COLO829 (cell line): Measurements from ENCODE around the gene ACTN3.
"Not testable (repeated sequence)": the region's sequence is repeated elsewhere in the genome, so short reads cannot be mapped to it uniquely, and the experiment has no call there.

Source experiments
- DNase-seq: peaks from one replicate; pipeline ENCODE4 v3.0.0; 2012; ENCODE audit warnings: low spot score

The ACTN3 gene

DNA sequence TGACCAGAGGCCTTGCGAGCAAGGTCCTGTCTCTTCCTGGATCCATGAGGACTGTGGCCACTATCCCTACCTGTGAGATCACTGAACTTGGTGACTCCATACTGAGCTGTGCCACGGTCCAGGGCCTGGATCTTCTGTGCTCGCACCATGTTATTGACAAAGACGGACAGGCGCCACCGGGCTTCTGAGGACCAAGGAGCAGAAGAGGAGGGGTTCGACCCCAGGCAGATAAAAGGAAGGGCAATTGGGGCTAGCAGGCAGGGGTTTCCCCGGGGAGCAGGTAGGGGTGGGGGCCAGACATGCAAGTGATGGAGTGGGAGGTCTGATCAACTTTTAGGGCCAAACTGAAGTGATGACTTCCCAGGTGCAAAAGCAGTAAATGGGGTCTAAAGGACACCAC lies 19.5 kb downstream of the ACTN3 start:
- no peak for DNase-seq

DNA sequence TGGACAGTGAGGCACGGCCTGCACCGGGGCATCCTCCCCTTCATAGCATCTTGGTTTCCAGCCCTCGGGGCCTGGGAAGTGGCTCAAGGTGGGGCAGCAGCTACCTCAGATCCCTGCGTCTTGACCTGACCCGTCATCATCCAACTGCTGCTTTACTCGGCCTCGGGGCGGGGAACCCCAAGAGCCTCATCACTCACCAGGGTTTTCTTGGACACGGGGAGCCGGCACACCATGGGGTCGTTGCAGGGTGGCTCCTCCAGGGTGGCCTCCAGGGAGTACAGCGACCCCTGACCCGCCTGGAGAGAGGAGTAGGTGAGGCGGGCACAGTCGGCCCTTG lies 21.1 kb downstream of the ACTN3 start:
- DNase-seq = no peak

DNA sequence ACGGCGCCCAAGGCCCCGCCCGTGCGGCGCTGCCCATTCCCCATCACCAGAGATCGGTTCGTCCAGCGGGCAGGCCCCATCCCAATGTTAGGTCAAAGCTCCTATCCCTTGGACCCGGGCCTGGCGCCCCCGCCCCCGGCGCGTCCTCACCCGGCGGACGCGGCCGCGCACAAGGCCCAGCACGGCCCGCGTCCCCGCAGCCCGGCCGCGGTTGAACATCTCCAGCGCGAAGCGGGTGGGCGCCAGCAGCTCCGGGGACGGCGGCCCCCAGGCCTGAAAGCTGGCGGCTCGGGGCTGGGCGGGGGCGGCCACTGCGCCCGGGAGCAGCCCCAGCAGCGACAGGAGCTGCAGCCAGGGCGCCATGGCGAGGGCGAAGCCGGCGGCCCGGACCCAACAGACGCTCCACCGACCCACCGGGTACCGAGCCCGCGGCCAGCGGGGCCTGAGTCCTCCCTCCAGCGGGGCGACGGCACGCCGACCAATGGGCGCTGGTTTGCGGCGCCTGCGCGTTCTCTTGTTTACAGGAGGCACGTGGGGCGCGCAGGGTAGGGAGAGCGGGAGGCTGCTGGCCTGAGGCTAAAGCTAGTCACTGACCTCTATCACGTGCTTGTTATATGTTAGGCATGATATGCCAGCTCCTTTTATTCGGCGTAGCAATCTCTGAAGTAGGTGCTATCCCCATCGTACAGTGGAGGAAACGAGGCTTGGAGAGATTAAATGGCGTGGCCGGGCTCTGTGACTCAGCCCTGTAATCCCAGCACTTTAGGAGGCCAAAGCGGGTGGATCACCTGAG lies 21.6 kb downstream of the ACTN3 start, which contains the start of gene CTSF:
TSS of gene CTSF (minus strand) at position 483 of the 793 bp plus-strand sequence. CDS start at position 363, 120 bp downstream.
- DNase-seq = peak; percentile 92

DNA sequence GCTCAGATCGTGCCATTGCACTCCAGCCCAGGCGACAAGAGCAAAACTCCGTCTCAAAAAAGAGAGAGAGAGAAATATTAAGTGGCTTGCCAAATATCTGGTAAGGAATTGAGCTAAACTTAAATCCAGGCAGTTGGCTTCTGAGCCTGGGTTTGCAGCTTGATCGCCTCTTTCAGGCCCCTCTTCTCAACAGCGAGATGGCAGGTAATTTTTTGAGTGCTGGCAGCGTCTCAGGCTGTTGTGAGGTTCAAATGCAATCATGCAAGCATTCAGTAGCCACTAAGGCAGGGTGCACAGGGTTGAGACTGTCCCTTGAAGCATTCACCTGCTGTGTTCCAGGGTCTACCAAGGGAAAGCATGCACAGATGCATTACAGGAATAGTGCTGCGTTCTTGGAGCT lies 22.4 kb downstream of the ACTN3 start:
- no peak for DNase-seq

DNA sequence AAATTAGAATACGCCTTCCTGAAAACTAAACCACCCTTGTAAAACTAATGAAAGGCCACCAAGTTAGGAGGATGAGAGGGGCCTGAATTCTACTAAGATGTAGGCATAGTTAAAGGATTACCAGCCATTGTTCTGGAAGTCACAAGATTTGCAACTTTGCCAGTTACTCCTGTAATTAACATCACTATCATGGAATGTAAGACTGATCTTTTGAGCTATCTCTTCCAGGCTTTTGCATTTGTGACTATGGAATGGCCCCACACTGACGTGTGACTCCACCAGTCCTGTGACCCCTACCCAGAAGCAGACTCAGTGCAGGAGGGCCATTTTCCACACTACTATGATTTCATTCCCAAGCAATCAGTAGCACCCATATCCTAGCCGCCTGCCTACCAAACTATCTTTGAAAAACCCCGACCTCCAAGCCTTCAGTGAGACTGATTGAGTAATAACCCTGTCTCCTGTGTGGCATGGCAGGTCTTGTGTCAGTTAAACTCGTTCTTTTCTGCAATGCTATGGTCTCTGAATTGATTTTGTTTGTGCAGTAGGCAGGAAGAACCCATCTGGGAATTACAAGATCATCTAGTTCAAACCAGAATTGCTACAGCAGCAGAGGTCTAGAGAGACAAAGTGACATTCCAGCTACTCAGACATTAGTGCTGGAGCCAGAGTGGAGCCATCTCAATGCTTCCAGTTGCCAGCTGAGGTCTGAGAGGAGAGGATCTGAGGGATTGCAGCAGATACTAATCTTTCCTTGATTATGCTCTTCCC lies 23.6 kb downstream of the ACTN3 start:
- no peak for DNase-seq

DNA sequence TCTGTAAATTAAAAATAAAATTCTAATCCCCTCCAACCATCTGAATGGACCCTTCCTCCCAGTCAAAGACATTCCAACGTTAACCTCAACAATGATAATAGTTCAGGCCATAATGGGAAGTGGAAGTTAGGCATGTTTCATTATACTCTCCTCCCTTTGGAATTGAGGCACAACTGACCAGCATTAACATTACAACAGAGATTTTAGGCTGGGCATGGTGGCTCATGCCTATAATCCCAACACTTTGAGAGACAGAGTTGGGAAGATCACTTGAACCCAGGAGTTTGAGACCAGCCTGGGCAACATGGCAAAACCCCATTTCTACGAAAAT lies 24.1 kb downstream of the ACTN3 start:
- DNase-seq = no peak

DNA sequence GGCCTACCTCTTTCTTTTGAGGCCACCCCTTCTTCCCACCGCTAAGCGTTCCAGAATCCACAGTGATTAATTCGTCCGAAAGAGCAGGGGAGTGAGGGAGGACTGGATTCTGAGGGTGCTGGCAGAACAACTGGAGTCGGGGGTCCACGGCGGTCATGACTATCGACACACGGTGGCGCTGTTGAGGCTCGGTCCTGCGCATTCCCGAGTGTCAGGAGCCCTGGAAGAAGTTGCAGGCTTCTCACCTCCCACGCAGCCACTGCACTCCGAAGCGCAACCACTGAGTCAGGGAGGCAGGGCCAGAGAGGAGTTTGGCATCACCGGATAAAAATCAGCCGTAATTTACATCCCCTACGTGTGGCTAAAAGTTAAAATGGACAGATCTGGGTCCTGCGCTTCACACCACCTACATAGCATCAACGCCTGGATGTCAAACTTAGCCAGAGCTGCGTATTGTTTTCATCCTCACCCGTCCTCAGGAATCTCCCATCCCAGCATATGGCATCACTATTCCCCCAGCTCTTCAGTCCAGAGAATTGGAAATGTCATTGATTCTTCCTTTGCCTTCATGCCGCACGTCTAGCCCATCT lies 32.4 kb downstream of the ACTN3 start:
- peak; percentile 77 for DNase-seq

DNA sequence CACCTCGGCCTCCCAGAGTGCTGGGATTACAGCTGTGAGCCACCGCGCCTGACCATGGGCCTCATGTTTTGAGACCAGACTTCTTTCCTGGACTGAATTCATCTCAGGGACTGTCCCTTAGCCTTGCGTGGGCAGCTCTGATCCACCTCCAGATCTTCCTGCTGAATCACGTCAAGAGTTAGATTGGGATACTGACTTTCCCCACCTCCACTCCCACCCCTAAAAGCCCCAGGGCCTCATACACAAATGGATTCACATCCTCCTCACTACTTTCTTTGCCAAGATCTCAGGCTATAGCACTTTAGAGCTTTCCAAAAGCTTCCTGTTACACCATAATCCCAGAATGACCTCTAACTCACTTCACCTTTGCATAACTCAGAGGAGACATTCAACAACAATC lies 34.1 kb downstream of the ACTN3 start:
- DNase-seq = no peak

DNA sequence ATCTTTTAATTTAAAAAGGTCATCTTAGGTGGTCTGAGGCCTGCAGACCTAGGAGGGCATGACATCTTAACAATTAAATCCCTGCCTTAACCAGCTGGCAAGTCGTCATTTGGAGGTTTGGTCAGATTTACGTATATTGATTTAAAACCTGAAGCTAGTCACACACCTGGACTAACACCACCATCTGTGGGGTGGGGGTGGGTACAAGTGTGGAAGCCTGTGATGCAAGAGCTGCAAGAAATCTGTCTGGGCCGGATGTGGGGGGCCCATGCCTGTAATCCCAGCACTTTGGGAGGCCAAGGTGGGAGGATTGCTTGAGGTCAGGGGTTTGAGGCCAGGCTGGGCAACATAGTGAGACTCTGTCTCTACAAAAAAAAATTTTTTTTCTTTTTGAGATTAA lies 34.6 kb downstream of the ACTN3 start:
- DNase-seq = no peak

DNA sequence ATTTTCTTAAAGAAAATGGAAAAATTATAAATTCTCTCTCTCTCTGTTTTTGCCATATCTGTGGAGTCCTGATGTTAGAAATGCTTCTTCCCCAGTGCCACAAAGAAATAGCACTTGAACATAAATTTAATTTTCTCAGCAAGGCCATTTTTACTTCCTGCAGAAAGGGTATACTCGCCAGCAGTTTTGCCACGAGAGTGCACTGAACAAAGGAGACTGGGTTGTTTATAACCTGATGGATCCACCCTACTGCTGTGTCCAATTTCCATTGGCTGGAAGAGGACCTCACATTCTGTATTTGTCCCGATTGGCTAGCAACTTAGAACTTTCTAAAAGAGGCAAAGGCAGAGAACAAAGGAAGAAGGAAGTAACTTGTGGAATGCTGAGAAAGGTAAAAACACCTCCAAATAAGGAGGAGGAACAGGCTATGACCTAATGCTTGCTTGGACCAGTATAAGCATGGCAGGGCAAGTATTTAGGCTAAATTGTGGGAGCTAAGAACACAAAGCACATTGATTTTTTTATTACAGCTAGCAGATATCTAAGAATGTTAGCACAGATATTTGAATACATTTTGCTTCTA lies 36.0 kb downstream of the ACTN3 start:
- not testable (repeated sequence) for DNase-seq

DNA sequence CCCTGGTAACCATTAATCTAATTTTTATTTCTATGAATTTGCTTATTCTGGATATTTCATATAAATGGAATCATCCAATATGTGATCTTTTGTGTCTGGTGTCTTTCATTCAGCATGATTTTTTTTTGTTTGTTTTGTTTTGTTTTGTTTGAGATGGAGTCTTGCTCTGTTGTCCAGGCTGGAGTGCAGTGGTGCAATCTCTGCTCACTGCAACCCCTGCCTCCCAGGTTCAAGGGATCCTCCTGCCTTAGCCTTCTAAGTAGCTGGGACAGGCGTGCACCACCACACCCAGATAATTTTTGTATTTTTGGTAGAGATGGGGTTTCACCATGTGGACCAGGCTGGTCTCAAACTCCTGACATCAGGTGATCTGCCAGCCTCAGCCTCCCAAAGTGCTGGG lies 38.7 kb downstream of the ACTN3 start:
- DNase-seq = not testable (repeated sequence)

DNA sequence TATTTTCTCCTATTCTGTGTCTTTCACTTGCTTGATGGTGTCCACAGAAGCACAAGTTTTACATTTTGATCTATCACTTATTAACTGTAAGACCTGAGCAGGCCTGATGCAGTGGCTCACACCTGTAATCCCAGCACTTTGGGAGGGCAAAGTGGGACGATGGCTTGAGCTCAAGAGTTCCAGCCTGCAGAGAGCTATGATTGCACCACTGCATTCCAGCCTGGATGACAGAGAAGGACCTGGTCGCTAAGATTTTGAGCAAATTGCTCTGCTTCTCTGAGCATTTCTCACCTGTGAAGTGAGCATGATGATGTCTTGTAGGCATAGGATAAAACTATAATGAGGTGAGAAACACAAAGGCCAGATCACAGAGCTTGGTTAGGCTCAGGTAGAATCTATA lies 39.4 kb downstream of the ACTN3 start:
- no peak for DNase-seq

DNA sequence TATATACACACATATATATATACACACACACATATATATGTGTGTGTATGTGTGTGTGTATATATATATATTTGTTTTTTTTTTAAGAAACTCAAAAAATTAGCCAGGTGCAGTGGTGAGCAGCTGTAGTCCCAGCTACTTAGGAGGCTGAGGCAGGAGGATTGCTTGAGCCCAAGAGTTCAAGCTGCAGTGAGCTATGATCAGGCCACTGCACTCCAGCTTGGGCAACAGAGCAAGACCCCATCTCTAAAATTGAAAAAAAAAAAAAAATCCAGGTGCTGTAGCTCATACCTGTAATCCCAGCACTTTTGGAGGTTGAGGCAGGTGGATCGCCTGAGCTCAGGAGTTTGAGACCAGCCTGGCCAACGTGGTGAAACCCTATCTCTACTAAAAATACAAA lies 42.6 kb downstream of the ACTN3 start:
- not testable (repeated sequence) for DNase-seq

DNA sequence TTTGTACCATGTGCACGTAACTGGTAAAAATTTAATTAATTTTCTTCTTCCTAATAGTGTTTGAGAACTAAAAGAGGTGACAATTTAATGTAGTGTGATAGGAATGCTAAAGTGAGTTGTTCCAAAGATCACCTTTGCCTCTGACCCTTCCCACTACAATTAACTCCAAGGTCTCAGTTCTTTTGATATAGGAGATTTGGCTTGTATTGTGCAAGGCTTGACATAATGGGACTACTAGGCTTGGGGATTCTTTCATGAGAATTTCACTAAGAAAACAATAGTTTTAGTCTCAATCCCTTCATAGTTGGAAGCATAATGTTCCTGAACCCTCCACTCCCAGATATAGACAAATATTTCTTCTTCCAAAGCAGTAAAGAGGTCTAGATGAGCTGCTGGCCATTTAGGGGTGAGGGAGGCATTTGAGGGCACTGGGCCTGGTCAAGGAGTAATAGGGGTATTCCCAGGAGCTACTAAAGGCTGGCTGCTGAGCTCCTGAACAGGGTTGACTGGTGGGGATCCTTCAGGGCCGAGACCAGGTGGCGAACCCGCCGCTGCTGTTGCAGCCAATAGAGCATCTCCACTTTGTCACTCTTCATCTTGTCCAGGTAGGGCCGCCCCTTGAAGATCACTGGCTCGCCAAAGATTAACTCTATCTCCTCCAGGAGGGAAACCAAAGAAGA lies 43.4 kb downstream of the ACTN3 start:
- no peak for DNase-seq

DNA sequence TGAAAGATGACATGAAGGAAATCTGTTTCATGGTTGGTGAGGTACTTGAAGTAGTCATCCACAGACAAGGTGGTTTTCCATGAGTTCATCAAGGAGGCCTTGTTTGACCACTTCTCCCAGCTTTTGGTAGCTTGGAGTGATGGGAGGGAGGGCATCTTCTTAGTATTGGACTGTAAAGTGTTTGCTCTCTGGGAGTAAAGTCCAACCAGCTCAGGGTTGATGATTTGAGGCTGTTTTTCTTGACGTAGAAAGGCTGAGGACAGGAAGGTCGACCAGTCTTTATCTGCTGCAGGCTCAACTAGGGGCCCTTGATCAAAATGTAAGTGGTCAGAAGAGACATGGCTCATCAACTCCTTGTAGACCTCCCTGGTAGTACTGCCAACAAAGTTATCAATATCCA lies 44.5 kb downstream of the ACTN3 start:
- DNase-seq = no peak

DNA sequence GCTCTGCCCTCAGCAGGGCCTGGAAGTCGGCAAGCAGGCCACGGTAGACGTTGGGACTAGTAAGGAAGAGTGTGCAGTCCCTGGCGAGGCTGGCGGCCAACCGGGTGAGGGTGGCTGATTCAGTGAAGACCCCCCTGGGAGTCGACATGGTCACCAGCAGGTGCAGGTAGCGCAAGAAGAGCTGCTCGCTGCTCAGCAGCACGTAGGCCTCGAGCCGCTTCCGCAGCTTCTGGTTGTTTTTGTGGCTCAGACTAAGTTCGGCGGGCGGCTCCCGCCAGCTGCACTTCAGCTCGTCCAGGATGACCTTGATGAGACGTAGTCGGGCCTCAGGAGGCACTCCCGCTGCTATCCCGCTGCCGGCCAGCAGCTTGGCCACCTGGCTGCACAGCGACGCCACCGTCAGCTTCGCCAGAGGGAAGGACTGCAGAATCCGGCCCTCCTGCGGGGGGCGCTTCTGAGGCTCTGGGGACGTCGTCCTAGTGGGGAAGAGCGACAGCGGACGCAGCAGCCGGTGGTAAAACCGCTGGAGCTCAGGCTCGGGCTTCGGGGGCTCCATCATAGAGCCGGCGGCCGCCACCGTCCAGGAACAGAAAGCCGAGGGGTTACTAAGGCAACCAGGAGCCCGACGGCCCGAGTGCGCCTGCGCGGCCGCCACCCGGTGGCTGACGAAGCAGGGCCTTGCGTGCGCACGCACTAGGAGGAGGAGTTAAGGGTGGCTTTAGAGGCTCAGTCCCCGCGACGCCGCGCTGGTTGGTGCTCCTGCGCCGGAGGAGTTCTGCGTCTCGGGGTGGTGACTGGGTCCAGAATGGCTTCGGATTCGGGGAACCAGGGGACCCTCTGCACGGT lies 46.0 kb downstream of the ACTN3 start, which contains the start of the genes CCDC87 and CCS:
TSS of gene CCDC87 (minus strand) at position 607 of the 846 bp plus-strand sequence. CDS start at position 559, 48 bp downstream.
TSS of gene CCS (plus strand) at position 729 of the 846 bp plus-strand sequence. CDS start at position 806, 77 bp downstream.
- DNase-seq = peak; percentile 100

DNA sequence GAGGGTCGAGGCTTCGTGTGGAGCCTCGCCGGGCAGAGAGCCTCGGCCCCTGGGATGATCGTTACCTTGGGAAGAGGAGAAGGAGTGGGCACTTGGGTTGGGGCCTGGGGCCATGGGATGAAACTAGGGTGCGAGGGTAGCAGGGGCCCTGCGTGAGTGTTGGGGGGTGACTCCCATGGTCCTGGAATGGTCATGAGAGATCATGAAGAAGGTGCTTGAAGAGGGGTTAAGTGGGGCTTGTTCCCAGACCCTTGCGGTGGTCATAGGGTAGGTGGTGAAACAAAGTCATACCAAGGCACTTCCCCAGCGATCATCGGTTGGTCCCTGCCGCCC lies 46.6 kb downstream of the ACTN3 start:
- no peak for DNase-seq

DNA sequence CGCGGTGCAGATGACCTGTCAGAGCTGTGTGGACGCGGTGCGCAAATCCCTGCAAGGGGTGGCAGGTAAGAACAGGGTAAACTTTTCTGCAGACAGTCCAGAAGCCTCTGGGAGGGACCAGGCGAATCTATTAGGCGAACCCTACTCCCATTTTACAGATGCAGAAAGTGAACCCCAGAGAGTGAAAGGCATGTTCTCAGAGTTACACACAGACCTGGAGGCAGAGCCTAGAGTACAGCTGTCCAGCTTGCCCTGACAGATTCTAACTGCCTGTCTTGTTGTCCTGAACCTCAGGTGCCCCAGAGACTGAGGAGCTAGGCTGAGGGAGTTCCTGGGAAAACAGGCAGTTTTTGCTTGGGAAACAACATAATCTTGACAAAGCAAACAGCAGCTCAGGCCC lies 46.9 kb downstream of the ACTN3 start:
- no peak for DNase-seq

DNA sequence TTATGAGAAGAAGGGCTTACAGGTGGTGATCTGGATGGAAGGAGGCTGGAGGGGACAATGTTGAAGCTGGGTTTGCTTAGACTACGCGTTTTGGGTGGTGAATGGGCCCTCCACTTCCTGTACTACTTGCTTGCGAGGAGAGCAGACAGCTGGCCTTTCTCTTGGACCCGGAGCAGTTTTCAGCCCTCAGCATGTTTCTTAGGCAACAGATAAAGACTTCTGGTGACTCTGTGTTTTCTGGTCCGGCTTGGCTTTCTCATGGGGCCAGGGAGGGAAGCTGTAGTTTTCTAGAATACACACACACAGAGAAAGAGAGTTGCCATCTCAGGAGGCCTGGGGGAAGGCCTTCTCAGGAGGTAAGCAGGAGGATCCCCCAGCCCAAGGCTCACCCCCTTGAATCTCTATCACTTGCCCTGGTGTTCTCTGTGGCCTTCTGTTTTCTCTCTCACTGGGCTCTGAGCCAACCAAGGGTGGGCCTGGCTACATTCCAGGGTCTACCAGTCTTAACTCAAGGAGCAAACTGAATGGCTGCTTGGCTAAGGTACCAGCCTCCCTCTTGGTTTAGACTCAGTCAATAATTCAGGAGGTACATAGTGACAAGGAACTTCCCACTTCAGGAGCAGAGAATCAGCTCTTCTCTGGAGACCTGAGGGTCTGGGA lies 48.7 kb downstream of the ACTN3 start:
- DNase-seq = no peak

DNA sequence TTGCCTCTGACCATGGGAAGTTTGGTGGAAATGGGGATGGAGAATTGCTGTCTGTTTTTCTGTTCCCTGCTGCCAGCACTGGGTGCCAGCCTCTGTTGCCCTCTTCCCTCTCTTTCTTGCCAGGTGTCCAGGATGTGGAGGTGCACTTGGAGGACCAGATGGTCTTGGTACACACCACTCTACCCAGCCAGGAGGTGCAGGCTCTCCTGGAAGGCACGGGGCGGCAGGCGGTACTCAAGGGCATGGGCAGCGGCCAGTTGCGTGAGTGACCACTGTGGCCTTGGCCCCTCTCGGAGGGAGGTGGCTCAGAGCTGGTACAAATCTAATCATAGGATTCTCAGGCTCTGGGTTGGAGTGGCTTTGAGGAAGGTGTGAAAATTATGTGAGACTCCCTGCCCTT lies 52.3 kb downstream of the ACTN3 start:
- DNase-seq = no peak

DNA sequence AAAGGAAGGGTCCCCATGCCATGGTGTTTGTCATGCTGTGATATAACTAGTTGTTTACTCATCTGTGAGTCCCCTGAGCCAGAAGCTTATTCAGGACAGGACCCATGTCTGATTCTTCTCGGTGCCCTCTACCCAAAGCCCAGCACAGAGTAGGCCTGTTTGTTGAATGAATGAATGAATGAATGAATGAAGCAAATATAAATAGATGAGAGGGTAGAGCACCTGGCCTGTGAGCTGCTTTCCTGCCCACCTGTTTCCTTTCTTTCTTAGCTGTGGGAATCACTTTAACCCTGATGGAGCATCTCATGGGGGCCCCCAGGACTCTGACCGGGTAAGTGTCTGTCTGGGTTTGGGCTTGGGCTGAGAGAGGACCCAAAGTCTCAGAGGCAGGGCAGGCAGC lies 53.5 kb downstream of the ACTN3 start:
- DNase-seq = no peak
